WI38 (cell line): ENCODE measurements around the gene PPFIA3.
"Not testable (repeated sequence)": the region's sequence is repeated elsewhere in the genome, so short reads cannot be mapped to it uniquely, and the experiment has no call there.

ENCODE experiments used
- H3K4me3 ChIP-seq: 2 replicates; pipeline ENCODE4 v1.5.1; 2011; ENCODE audit warnings: low read depth, mild to moderate bottlenecking, control low read depth, low read length
- CTCF ChIP-seq: IDR thresholded peaks from 2 replicates; pipeline ENCODE4 v1.5.1; 2012; ENCODE audit warnings: low read depth, mild to moderate bottlenecking, control low read depth, low read length

The PPFIA3 gene

GRCh38 chr19:49135686-49136085 lies 16.3 kb downstream of the PPFIA3 start:
- H3K4me3 ChIP-seq = no peak overlapping the region
- TF ChIP-seq CTCF = no peak

- no peak for TF ChIP-seq CTCF
- no peak overlapping the region for H3K4me3 ChIP-seq
These were observed 17.4 kb downstream of the PPFIA3 start for GRCh38 chr19:49136771-49137171.

GRCh38 chr19:49140951-49141350 lies 21.6 kb downstream of the PPFIA3 start:
- no peak overlapping the region for H3K4me3 ChIP-seq
- TF ChIP-seq CTCF = no peak

- no peak for TF ChIP-seq CTCF
- no peak overlapping the region for H3K4me3 ChIP-seq
These were observed 22.0 kb downstream of the PPFIA3 start for GRCh38 chr19:49141352-49141751.

GRCh38 chr19:49142866-49143335 lies 23.6 kb downstream of the PPFIA3 start:
- peak overlapping the region; percentile 76 for H3K4me3 ChIP-seq
- no peak for TF ChIP-seq CTCF

- H3K4me3 ChIP-seq = peak overlapping the region; percentile 44; the same call in 1 of the 2 replicates
- peak; percentile 76 for TF ChIP-seq CTCF
These were observed 26.4 kb downstream of the PPFIA3 start for GRCh38 chr19:49145573-49146407.

GRCh38 chr19:49146408-49146770 lies 27.0 kb downstream of the PPFIA3 start:
- not testable (repeated sequence) for H3K4me3 ChIP-seq
